GM19438 (cell line): Measurements from ENCODE around the gene PIK3AP1.
"Not testable (repeated sequence)": the region's sequence is repeated elsewhere in the genome, so short reads cannot be mapped to it uniquely, and the experiment has no call there.

Experiments used
- ATAC-seq: cut with Tn5 transposase; IDR thresholded peaks from one replicate; pipeline ENCODE4 v1.9.1; 2021; ENCODE audit warnings: low read depth; ENCODE audit not compliant: unreplicated experiment

Gene PIK3AP1

GRCh38 chr10:96720422-96721206 is at the start of gene PIK3AP1:
Gene PIK3AP1, minus strand, starts transcription at chr10:96720514. Its CDS starts 120 bp downstream, at chr10:96720394.
- ATAC-seq = peak; percentile 64

- no peak for ATAC-seq
Measured at GRCh38 chr10:96768136-96768535, 47.8 kb upstream of the PIK3AP1 start.

- ATAC-seq = no peak
Measured at GRCh38 chr10:96767611-96768010, 47.3 kb upstream of the PIK3AP1 start.

GRCh38 chr10:96765406-96766240 is 45.3 kb upstream of the PIK3AP1 start:
- no peak for ATAC-seq

GRCh38 chr10:96764425-96765060 is 44.2 kb upstream of the PIK3AP1 start:
- no peak for ATAC-seq

GRCh38 chr10:96758423-96758822 is 38.1 kb upstream of the PIK3AP1 start:
- no peak for ATAC-seq

- ATAC-seq = no peak
Measured at GRCh38 chr10:96756111-96756903, 36.0 kb upstream of the PIK3AP1 start.

- no peak for ATAC-seq
Measured at GRCh38 chr10:96753956-96754355, 33.6 kb upstream of the PIK3AP1 start.

GRCh38 chr10:96752375-96752774 is 32.1 kb upstream of the PIK3AP1 start:
- ATAC-seq = no peak

GRCh38 chr10:96750316-96750715 is 30.0 kb upstream of the PIK3AP1 start:
- not testable (repeated sequence) for ATAC-seq

- ATAC-seq = peak; percentile 91
Measured at GRCh38 chr10:96747734-96748550, 27.6 kb upstream of the PIK3AP1 start.

- no peak for ATAC-seq
Measured at GRCh38 chr10:96746503-96746902, 26.2 kb upstream of the PIK3AP1 start.

- no peak for ATAC-seq
Measured at GRCh38 chr10:96745950-96746349, 25.6 kb upstream of the PIK3AP1 start.

GRCh38 chr10:96743988-96744585 is 23.8 kb upstream of the PIK3AP1 start:
- ATAC-seq = no peak

GRCh38 chr10:96741557-96741956 is 21.2 kb upstream of the PIK3AP1 start:
- ATAC-seq = not testable (repeated sequence)

- ATAC-seq = no peak
Measured at GRCh38 chr10:96740579-96741281, 20.4 kb upstream of the PIK3AP1 start.

- no peak for ATAC-seq
Measured at GRCh38 chr10:96740141-96740540, 19.8 kb upstream of the PIK3AP1 start.

- not testable (repeated sequence) for ATAC-seq
Measured at GRCh38 chr10:96737307-96737902, 17.1 kb upstream of the PIK3AP1 start.
